Stimulated activated CD4-positive, alpha-beta T cell treated with anti-CD3 and anti-CD28 coated beads, Interleukin-2, amount 100 ng/mL, for 24 hours (primary cell): ENCODE measurements around the gene QSOX2.

Source experiments
- DNase-seq, 2 donors: peaks; one replicate each; pipeline ENCODE4 v3.0.0-alpha.2; 2020

QSOX2 gene

DNA sequence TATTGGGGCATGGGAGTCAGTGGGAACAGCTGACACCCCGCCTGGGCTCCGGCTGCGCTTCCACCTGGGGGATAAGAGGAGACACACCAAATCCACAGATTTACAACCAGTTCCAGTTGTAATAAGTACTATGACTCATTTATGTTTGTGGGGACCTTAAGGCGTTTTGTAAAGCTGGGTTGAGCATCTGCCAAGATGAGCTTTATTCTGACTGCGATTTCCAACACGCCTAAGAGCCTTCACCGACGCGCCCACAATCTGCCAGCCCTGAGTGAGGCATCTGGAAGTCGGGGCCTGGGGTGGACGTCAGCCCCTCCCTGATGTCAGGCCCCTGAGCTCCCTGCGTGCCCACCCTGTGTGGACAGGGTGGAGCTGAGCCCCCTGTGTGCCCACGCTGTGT, 26.3 kb downstream of the QSOX2 start:
- DNase-seq: no peak

DNA sequence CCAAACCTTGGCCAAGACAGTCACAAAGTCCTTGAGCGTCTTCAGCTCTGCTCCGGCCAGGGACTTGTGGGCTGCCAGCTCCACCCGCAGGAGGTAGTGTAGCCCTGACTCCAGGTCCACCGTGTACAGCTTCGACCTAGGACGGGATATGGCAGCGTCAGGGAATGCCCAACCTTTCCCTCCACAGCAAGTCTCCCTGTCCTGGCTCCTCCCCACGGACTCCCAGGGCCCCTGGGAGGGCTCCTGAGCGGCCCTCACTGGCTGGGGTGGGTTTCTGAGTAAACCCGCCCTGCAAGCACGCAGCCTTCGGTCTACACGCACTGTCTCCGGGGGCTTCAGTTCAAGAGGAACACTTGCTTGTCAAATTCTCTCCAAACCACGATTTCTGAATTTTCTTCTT, 26.9 kb downstream of the QSOX2 start:
- DNase-seq: no peak

DNA sequence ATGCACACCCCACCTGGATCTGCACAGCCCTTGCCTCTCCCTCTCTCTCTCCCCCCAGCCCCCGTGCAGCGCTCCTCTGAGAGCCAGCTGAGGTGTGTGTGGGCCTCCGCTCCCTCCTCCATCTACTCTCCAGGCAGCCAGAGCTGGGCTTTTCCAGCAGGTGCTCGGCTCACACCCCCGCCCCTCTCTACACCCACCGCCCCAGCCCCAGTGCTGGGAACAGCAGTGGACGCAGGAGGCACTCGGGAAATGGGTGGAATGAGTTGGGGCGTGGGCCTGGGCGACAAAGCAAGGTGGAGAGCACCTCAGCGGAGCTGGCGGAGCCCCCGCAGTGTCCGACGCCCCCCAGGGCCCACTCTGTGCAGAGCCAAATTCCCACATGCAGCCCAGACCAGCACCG, 27.3 kb downstream of the QSOX2 start:
- DNase-seq: no peak

DNA sequence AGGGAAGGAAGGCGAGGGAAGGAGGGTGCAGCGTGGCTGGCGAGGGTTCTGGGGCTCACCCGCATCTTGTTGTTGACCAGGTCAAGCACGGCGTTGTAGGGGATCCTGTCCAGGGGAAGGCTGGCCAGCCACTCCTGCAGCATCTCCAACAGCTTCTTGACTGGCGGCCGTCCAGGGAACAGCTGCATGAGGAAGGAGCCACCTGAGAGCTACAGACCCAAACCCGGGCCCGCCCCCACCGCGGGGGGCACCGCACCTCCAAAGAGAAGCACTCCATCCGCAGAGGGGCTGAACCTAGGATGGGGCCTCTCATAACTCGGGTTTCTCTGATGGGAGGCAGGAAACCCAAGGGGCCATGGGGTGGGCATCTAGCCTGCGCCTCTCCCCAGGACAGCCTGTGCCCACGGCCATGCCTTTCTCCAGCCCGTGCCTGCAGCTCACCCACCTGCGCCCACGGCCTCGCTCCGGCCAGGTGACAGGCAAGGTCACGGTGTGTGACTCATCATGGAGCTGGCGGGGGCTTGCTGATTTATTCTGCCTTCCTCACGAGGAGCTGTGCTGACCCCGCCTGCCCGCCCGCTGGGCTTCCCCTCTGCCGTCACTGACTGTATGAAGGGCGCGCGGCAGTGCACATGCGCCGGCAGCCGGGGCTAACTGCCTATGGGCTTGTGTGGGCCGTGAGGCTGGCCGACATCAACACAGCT, 28.9 kb downstream of the QSOX2 start:
- DNase-seq: no peak

DNA sequence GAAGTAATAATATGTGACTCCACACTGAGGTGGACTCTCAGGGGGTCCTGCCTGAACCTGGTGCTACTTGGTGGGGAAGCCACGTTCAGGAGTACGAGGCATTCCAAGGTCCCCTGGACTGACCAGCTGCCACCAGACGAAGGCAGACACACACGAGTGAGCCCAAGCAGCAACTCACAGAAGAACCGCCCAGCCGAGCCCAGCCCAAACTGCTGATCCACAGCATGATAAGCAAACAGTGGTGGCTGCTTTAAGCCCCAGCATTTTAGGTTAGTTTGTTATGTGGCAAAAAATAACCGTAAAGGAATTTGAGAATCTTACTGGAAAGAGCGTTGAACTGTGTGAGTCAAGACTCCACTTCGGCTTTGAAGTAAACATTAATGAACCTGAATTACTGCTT, 31.9 kb downstream of the QSOX2 start:
- no peak for DNase-seq

DNA sequence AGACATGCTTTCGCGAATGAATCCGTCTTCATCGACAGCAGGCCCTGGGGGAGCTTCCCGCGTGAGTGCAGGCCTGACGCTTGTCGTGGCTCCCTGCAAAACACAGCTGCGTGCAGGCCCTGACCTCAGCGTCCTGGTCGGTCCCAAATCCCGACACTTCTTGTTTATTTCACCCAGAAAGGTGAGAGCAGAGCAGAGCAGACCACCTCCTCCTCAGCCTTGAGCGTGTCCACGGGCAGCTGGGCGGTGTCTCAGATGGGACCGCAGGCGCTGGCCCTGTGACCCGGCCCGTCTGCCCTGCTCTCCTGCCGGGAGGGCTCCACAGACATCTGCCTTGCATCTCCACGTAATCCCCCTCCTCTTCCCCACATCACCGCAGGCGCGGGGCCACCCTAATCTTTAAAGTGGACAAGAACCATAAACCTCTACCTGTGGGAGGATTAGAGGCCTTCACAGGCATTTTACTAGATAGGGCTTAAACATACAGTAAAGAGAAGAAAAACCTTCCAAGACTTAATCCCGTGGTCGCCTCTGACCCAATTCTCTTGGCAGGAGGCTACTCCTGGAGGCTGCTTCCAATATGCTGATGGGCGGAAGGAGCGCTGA, 33.2 kb downstream of the QSOX2 start:
- DNase-seq: no peak

DNA sequence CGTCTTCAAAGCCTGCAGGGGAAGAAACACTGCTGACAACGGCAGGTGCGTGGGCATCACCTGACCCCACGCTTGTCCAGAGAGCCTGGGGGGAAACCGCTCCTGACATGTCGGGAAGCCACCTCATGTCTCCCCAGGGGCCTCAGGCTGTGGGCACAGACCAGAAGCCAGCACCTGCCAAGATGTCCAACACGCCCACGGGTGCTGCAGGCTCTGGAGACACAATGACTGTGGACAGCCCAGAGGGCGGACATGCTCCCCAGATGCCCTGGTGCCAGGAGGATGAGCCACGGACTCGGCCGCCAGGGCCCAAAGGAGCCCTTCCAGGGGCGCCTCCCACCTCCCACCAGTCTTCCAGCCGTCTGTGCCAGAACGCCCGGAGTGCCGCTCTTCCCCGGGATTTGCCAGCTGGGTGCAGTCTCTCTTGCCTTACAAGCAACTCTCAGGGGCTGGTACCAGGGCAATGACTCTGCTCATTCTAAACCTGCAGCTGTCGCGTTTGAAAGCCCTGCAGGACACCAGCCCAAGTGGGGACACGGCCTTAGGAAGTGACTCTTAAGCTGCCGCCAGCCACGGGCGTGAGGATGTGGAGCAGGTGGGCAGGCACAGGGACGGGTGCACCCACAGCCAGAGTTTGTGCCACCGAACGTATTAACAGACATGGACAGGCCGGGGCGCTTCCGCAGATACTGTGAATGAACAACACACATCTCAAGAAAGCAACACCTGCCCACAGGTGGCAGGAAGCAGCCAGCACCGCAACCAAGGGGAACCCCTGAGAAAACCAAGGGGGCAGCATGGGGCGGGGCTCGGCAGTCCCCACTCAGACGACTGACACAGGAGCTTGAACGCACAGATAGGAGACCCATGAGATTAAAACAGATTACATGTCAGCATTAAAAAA, 33.9 kb downstream of the QSOX2 start:
- DNase-seq: no peak

DNA sequence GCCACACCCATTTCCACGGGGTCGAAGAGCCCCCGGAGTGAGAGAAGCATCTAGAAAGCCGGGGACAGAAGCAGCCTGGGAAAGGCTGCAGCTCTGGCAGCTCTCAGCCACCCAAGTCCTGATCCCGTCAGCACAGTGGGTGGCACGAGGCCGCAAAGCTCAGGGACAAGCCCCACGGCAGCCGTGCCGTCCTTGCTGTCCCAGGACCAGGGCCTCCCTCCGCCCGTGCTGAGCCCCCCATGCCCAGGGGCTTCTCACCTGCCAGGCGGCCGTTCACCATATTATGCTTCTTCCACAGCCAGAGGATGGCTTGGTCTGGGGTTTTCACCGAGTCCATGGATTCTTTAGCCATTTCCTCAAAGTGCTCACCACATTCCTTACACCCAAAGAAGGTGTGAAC, 34.6 kb downstream of the QSOX2 start:
- DNase-seq: no peak

DNA sequence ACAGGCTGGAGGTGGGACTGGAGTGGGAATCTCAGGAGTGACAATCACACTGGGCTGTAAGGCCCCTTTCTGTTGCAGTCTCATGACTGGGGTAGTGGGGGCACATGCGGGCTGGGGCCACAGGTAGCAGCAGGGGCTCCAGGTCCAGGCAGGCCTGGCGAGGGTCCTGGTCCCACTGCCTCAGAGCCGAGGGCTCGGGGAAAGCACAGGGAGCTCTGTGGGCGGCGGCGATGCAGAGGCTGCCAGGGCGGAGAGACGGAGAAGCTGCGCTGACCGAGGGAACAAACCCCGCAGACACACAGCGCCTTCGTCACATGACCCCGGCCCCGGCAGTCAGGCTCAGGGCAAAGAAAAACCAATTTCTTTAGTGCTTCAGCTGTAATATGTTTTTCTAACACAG, 35.3 kb downstream of the QSOX2 start:
- DNase-seq: no peak

DNA sequence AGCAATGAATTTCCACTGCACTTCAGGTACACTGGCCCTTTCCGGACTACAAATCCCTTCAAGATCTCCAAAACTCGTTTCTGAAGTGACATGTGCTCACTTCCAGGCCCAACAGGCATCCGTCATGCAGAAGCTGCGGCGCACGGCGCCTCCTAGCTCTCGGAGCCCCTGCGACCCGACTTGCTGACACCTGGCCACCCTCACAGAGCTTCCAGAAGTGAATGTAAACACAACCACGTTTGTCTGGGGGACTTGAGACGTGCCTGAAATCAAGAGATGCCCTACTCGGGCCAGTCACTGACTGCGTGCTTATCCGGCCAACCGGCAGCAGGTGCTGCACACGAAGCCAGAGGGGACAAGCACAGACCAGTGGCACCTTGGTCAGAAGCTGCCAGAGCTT, 35.8 kb downstream of the QSOX2 start:
- no peak for DNase-seq

DNA sequence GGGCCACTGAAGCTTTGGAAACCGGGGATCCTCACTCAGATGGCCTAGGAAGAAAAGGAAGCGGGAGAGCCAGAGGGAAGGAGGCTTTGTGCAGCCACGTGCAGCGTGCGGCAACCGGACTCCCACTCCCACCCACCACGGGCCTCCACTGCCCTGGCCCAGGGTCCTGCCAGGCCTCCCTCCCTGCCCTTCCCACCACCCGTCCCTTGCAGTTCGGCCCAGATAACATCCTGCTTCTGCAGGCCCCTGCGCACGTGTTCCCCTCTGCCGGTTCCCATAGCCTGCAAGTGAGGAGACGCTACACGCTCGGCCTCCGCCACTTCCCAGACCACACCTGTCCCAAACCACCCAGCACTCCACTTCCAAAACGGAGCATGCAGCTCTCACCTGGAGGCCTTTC, 36.4 kb downstream of the QSOX2 start:
- no peak for DNase-seq

DNA sequence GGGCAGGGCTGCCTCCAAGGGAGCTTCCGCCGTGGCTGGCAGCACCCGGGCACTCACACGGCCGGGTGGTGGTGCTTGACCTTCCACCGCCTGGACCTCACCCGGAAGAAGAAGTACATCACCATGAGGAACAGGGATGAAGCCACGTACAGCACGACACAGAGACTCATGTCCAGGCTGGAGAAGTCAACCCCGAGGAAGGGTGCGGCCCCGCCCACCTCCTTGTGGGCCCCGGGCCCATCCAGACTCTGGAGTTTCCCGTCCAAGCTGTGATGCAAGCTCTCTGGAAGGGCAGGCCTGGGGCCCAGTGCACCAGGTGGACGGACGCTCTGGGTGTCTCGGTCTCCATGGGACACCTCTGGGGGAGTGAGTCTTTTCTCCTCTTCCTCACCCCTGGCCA, 36.9 kb downstream of the QSOX2 start:
- DNase-seq: no peak

DNA sequence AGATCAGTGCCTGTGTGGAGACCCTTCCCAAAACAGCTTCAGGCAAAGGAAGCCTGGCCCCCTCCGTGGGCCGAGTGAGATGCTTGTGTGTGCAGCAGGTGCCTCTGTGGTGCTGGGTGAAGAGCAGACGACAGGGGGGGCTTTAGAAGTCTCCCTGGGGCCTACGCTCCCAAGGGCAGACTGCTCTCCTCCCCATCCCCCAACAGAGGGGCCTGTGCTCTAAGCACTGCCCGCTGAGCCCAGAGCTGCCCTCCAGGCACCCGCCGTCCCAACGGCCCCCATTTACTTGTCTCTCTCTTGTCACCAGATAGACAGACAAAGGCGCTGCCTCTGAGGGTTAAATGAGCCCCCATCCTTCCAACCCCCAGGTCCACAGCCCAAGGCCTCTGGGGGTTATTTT, 38.0 kb downstream of the QSOX2 start:
- DNase-seq: no peak

DNA sequence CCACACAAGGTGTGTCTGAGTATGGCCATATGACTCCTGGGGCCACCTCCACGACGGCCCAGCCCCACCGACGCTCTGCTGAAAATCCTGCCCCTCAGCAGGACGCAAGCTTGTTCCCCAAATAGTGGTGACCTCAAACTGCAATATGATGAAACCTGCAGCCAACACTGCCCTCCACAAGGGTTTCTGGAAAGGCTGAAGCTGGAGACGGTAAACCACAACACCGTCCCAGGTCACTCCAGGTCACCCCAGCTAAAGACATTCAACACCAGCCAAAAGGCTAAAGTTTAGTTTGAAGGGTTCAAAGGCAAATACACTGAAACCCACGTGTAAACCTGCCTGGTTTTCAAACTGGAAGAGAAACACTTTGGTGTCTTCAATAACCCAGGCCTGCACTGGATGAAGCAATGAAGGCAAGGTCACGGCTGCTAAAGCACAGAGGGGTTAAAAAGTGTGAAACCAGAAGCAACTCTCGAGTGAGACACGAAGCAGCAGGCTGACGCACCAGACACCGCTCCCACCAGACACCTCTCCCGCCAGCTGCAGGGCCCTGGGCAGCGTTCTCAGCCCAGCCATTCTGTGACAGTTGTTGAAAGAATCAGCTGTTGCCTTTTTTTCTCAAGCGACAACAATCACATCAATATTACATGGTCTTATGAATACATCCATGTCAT, 38.9 kb downstream of the QSOX2 start:
- no peak for DNase-seq

DNA sequence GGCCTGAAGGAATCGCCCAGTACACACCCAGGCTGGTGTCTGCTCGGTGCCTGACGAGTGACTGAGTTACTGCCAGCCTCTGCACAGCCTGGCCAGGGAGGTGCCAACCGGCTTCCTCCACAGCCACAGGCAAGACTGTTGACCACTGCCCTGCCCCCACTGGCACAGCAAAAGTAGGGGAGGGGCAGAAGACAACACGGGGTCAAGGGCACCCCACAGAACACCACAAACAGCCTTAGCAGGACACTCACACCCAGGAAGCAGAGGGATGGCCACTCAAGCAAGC, 40.0 kb downstream of the QSOX2 start:
- no peak for DNase-seq

DNA sequence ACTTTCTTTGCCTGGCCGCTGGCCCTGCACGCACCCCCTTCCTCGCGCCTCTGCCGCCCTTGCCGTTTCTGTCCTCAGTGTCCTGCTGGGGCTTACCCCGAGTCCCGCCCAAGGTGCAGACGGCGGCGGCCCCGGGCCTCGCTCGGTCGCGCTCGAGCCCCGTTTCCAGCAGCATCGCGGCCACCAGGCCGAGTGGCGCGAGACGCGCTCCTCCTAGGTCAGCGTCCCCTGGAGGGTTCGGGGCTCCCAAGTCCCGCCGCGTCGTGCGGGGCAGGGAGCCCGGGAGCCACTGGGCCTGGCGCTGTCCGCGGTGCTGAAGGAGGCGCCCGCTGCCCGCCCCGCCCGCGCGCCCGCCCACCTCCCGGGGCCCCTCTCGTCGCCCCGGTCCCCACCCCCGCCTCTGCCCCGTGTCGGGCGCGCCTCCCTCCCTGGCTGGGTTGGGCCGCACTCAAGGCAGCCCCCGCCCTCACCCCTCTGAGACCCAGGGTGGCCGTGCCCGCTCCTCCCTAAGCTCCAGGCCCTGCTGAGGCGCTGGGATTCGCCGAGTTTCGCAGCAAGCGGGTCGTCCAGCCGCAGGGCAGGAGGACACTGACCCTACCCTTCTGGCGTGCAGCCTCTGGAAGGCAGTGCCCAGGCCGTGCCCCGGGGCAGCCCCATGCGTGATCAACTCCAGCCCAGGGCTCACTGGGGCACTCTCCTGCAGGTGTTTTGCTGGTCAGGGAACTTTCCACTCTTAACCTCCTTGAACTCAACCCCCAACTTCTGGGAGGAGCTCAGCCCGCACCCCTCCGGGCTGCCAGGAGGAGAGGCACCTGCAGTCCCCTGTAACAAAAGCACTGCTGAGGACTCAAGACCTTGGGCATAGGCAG, 40.5 kb downstream of the QSOX2 start, which contains the start of gene LHX3:
Gene LHX3, minus strand, starts transcription at position 291 of the 869 bp plus-strand sequence. Its CDS starts 116 bp downstream, at position 175.
- DNase-seq: peak in 1 of 2 donors; percentile 26

DNA sequence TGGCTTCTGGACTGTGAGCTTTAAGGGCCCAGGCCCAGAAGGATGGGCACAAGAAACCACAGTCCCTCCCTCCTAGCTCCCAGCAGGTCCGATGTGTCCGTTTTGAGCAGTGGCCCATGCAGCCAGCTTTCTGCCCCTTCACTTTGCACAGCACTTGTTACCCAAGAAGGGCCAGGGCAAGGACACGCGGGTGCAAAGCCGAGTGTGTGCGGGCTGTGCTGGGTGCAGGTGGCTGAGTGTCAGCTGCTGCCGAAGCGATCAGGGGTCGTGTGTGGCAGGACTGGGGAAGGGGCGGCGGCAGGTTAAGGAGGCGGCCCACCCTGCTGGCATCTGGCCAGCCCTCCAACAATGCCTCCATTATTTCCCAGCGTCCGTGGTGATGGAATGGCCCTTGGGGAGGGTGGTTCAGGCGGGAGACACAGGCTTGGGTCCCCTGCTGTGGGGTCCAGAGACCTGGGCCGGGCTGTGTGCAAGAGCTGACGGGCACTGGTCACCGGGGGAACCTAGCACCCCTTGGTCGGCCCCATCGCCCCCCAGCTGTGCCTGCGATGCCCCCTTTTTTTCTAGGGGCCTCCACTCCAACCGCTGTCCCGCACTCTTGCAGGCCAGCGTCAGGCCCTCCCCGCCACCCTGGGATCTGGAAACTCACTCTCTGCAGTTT, 41.3 kb downstream of the QSOX2 start:
- DNase-seq: no peak

DNA sequence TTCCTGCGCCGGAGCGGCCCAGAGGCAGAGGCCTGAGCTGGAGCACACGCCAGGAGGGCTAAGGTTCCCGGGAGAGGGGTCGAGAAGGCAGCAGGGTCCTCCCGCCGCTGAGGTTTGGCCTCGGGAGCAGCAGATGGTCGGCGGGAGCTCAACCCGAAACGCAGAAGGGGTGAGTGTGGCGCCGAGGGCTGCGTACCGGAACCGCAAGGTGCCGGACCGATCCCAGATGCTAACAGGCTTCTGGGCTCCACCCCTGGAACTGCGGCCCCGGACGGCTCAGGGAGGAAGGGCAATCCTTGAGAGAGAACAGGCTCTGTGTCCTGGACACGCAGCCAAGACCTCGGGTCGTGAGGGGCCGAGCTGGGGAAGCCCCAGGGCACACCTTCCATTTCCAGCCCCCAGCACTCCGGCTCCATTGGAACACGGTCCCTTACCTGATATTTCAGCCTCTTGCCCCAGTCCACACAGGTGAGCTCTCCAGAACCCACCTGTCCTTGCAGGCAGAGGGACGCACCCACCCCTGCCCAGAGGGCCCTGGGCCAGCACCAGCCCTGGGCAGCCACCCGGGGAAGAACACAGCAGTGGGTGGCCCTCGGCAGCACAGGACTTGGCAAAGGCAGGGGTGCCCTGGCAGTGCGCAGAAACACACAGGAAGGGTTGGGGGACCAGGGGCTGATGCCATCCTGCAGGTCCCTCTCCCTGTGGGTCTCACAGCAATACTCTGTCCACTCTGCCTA, 42.0 kb downstream of the QSOX2 start:
- no peak for DNase-seq

DNA sequence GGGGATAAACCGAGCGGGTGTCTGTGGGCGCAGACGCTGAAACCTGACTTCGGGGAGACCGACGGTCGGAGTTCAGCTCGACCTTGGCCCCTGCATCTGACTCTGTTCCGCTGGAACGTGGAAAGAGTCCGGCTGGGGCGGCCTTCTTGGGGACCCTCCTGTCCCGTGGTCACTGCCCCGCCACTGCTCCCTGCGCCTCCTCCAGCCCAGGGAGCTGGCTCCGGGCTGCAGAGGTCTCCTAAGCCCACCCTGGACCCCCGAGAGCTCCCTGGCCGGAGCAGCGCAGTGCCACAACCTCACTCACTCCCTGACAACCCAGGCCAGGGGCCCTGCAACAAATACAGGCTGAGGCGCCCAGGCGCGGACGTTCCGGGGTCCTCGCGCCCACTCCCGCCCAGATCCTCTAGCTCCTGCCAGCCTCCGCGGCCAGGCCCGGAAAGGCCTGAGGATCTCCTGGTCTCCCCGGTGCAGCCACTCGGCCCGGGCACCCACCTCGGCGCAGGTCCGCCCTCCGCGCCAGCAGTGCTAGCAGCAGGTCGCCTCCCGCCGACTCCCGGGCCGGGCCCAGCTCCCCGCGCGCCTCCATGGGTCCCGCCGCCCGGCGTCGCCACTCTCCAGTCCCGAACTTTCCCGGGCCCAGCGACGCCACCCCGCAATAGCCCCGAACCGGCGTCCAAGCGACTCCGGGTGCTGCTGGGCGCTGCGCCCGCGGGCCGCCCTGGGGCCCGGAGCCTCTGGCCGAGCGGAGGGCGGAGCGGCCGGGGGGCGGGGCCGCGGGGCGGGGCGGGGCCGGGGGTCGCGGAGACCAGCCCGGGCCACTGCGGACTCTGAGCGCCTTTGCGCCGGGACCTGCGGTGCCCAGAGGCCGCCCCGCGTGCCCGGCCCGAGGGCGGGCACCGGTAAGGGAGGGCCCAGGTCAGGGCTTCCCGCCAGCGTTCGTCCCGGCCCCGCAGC, 42.9 kb downstream of the QSOX2 start:
- DNase-seq: no peak
